Measurements from ENCODE around the gene KIF26B.

The KIF26B gene

DNA sequence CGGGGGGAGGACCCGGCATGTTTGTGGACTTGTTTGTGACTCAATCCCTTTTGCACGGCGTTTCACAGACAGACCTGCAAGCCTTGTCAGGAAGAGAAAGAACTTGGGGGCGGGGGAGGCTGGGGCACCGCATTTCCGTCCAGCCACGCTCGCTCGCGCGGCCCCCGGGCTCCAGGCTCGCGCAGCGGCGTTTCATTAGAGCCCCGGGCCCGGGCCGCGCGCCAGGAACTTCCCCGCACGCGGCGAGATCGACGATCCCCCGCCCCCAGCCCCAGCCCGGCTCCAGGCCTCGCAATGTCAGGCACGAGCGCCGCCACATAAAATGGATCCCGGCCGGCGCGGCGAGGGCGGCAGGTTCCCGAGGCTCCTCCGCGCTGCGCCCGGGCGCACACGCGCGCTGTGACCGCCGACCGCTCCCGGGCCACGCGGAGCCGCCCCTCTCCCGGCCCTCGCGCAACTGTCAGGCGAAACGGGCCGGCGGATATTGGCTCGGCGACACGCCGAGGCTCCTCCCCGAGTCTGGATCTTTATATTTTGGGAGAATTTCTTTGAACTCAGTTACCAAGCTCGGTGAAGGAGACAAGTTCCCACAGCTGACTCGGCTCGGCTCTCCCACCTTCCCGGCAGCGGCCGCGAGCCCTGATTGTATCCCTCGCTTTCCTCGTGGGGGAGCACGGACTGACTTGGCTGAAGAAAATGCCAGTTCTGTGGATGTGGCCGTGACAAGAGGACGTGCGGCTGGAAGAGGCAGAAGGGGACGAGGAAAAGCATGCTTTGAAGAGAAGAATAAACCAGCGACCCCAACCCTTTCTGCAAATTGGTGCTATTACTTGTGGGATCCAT, at the start of gene KIF26B:
KIF26B (plus strand) TSS at position 557 of the 843 bp plus-strand sequence. CDS start 440 bp downstream, outside the sequence.
- Mint-ChIP-seq H3K9me3 (peaks cover 6% of the 10 kb centered on the region), H3K36me3 (no peaks in the 10 kb centered on the region), H3K27ac (peak within 1 kb of the TSS; percentile 16), H3K4me1 (peaks cover 35% of the 10 kb centered on the region), H3K4me3 (peak within 1 kb of the TSS; percentile 78), H3K27me3 (peaks cover 69% of the 10 kb centered on the region)
- no peak for ATAC-seq

DNA sequence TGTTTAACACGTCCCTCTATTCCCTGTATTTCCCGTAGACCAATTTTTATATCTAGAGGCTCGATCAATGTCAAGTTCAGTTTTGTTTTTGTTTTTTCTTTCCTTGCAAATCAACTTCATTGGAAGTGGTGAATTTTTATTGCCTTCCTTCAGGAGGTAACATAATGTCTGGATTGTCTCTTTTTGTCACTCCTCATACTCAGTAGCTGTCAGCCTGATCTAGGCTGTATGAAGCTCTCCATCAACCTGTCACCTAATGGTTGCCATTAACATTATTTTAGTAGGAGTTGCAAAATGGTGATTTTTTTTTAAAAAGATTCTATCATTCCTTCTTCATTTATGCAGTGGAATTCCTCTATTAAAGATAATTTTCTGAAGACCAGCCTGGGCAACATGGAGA, 49.7 kb upstream of the KIF26B start:
- Mint-ChIP-seq H3K27ac (no peak overlapping the region), H3K4me3 (no peak overlapping the region), H3K4me1 (no peaks in the 10 kb centered on the region), H3K9me3 (peaks cover 3% of the 10 kb centered on the region), H3K27me3 (peaks cover 25% of the 10 kb centered on the region), H3K36me3 (no peaks in the 10 kb centered on the region)
- no peak for ATAC-seq

DNA sequence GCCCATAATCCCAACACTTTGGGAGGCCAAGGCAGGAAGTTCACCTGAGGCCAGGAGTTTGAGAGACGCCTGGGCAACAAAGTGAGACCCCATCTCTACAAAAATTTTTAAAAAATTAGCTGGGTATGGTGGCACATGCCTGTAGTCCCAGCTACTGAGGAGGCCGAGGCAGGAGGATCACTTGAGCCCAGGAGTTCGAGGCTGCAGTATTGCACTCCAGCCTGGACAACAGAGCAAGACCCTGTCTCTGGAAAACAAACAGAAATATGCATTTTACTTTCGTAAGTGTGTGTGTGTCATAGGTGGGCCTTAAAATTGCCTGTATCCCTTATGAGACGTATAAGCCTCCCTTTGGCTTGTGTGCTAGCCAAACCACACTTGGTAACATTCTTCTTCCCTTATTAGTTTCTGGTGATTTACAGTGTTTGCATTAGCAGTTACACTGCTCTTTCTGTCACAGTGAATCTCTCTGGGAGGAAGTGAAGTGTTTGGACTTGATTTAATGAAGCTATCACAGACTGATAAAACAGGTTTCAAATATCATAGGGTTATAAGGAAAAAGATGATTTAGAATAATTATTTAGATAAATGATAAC, 48.9 kb upstream of the KIF26B start:
- no peak for ATAC-seq
- no peak overlapping the region for H3K27ac Mint-ChIP-seq
- H3K4me1 Mint-ChIP-seq = no peaks in the 10 kb centered on the region
- H3K27me3 Mint-ChIP-seq = peaks cover 25% of the 10 kb centered on the region
- H3K4me3 Mint-ChIP-seq = no peak overlapping the region
- H3K9me3 Mint-ChIP-seq = peaks cover 3% of the 10 kb centered on the region
- H3K36me3 Mint-ChIP-seq = no peaks in the 10 kb centered on the region

DNA sequence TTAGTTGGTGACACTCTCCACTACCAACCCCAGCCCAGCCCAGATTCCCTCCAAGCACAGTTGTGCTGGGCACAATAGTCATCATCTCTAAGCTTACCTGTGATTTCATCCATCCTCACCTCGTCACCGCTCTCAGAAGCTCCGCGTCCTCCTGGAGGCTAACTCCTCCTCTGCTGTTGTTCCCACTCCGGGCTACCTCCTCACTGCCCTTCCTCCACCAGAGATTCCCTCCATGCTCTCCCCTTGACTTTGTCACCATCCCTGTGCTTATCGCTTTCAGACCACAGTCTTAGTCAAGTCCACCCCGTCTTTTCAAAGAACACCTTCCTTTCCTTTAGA, 47.0 kb upstream of the KIF26B start:
- Mint-ChIP-seq H3K4me1 (no peaks in the 10 kb centered on the region), H3K4me3 (no peak overlapping the region), H3K36me3 (no peaks in the 10 kb centered on the region), H3K27ac (no peak overlapping the region), H3K9me3 (peaks cover 3% of the 10 kb centered on the region), H3K27me3 (peaks cover 25% of the 10 kb centered on the region)
- ATAC-seq = no peak

DNA sequence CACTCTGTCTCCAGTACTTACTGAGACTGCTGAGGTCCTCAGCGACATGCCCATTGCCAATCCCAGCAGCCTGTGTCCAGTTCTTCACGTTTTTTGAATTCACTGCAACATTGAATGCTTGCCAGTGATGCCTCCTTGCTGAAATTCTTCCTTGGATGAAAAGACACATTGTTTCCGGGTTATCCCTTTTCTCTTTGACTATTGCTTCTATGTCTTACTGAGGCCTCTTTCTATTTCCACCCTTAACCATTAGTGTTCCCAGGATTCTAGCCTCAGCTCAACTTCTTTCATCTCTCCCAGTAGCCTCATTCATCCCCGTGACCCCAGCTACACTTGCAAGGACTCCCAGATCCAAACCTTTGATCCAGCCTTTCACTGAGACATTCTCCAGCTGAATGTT, 46.5 kb upstream of the KIF26B start:
- no peak overlapping the region for H3K4me3 Mint-ChIP-seq
- no peak for ATAC-seq
- no peaks in the 10 kb centered on the region for H3K36me3 Mint-ChIP-seq
- no peak overlapping the region for H3K27ac Mint-ChIP-seq
- H3K27me3 Mint-ChIP-seq = peaks cover 25% of the 10 kb centered on the region
- peaks cover 3% of the 10 kb centered on the region for H3K9me3 Mint-ChIP-seq
- H3K4me1 Mint-ChIP-seq = no peaks in the 10 kb centered on the region

DNA sequence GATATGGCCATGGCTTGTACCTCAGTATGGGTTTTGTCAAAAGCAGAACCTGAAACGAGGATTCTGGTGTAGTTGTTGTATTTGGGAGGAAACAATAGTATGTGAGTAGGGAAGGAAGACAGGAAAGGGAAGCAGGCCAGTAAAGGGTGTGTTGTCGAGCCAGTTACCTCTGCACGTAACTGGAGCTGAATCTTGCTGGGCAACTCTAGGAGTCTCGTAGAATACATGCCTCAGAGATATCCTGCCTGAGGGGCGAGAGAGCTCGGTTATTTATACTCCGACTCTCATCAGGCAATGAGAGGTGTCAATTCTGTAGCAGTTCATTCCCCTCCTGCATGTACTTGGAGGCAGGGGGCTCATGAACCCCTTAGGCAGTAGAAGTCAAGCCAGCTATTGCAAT, 45.9 kb upstream of the KIF26B start:
- peaks cover 3% of the 10 kb centered on the region for H3K9me3 Mint-ChIP-seq
- no peak overlapping the region for H3K4me3 Mint-ChIP-seq
- H3K4me1 Mint-ChIP-seq = no peaks in the 10 kb centered on the region
- no peak overlapping the region for H3K27ac Mint-ChIP-seq
- H3K27me3 Mint-ChIP-seq = peaks cover 19% of the 10 kb centered on the region
- H3K36me3 Mint-ChIP-seq = no peaks in the 10 kb centered on the region
- ATAC-seq = no peak

DNA sequence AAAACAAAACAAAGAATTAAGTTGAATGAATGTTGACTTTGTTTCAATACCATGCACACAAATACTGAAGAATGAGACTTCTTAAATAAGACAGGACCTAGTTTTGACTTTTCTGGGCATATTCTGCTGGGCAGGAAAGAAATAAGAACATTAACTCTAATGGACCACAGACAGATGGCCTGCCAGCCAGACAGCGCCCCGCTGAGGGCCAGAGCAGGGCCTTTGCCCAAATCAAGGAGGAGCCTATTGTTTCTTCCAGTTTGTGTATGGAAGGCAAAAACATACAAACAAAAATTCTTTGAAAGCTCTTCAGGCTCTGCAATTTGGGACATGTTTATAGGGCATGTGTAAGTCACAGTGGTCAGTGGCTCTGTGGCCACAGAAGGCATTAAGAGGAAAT, 44.4 kb upstream of the KIF26B start:
- Mint-ChIP-seq H3K4me1 (no peaks in the 10 kb centered on the region), H3K4me3 (no peak overlapping the region), H3K36me3 (no peaks in the 10 kb centered on the region), H3K27me3 (peaks cover 17% of the 10 kb centered on the region), H3K9me3 (no peaks in the 10 kb centered on the region), H3K27ac (no peak overlapping the region)
- no peak for ATAC-seq

DNA sequence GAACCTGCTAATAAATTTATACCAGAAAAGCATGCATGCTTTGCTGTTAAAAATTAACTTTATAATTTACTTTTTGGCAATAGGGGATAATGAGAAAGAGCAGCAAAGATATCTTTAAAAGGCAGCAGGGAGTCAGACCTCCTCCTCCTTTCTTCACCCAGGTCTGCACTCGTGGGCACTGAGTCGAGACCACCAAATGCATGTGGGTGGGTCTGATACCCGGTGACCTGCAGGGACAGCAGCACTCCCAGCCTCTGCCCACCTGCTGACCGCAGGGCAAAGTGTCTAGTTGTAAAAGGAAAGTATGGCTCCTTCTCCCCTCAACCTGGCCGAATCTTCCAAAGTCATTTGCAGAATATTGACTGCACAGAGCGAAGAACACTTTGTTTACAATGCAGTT, 43.7 kb upstream of the KIF26B start:
- no peaks in the 10 kb centered on the region for H3K9me3 Mint-ChIP-seq
- ATAC-seq = no peak
- no peaks in the 10 kb centered on the region for H3K4me1 Mint-ChIP-seq
- H3K27ac Mint-ChIP-seq = no peak overlapping the region
- H3K27me3 Mint-ChIP-seq = peaks cover 17% of the 10 kb centered on the region
- H3K4me3 Mint-ChIP-seq = no peak overlapping the region
- no peaks in the 10 kb centered on the region for H3K36me3 Mint-ChIP-seq

DNA sequence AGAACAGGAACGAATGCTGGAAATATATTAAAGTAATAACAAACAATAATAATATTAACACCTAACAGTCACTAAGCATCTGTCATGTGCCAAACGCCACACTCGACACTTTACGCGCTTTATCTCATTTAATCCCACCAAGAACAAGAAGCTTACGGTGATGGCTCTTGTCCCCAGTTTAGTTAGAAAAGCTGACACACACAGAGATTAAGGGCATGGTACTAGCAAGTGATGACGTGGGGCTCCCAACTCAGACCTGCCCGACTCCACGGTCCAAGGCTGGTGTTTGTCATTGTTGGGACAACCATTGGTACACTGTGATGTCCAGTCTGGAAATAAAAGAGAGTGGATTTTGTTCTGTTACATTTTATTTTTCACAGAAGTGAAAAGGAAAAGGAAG, 41.1 kb upstream of the KIF26B start:
- Mint-ChIP-seq H3K9me3 (no peaks in the 10 kb centered on the region), H3K4me1 (no peaks in the 10 kb centered on the region), H3K4me3 (no peak overlapping the region), H3K36me3 (no peaks in the 10 kb centered on the region), H3K27me3 (peaks cover 4% of the 10 kb centered on the region), H3K27ac (no peak overlapping the region)
- ATAC-seq = no peak

DNA sequence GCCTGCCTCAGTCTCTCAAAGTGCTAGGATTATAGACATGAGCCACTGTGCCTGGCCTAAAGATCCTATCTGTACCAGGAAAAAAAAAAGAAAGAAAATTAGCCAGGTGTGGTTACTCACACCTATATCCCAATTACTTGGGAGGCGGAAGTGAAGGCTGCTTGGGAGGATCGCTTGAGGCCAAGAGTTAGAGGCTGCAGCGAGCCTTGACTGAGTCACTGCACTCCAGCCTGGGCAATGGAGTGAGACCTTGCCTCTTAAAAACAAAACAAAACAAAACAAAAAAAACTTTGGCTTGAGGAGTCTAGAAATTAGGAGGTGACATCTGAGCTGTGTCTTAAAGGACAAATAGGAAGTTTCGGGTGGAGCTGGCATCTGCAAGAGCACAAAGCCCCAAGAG, 38.7 kb upstream of the KIF26B start:
- Mint-ChIP-seq H3K27me3 (no peaks in the 10 kb centered on the region), H3K9me3 (no peaks in the 10 kb centered on the region), H3K4me1 (no peaks in the 10 kb centered on the region), H3K4me3 (no peak overlapping the region), H3K36me3 (no peaks in the 10 kb centered on the region), H3K27ac (no peak overlapping the region)
- ATAC-seq = no peak

DNA sequence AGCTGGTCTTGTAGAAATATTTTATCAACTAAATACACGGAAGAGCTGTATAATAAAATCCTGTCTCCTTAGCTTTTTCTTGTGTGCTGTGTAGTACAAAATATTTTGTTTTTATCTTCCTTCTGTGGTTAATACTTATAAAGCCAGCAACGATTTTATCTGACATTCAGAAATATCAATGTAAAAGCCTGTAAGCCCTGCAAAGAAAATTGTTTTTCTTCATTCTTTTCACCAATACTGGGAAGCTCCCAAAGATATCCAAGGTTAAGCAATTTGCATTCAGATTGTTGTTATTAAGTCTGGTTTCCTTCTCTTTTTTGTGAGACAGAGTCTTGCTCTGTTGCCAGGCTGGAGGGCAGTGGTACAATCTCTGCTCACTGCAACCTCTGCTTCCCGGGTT, 38.0 kb upstream of the KIF26B start:
- Mint-ChIP-seq H3K9me3 (no peaks in the 10 kb centered on the region), H3K27me3 (no peaks in the 10 kb centered on the region), H3K36me3 (no peaks in the 10 kb centered on the region), H3K27ac (no peak overlapping the region), H3K4me3 (no peak overlapping the region), H3K4me1 (no peaks in the 10 kb centered on the region)
- no peak for ATAC-seq

DNA sequence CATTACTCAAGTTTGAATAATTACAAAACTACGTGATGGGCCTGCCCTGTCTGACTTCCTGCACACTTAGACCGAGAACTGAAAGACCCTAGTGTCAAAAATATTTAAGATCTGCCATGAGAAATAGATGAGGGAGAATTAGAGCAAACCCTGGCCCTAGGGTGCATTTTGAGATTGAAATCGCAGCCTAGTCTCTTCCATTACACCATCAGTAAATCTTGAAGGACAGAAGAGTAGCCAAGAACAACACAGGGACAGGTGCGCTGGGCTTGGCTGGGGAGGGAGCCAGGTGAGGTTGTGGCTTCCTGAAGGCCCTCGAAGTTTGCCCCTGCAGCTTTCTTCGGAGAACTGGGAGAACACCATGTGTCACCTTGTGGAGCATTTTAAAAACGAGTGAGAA, 36.7 kb upstream of the KIF26B start:
- H3K9me3 Mint-ChIP-seq = no peaks in the 10 kb centered on the region
- no peaks in the 10 kb centered on the region for H3K27me3 Mint-ChIP-seq
- H3K4me1 Mint-ChIP-seq = no peaks in the 10 kb centered on the region
- ATAC-seq = no peak
- H3K27ac Mint-ChIP-seq = no peak overlapping the region
- no peaks in the 10 kb centered on the region for H3K36me3 Mint-ChIP-seq
- no peak overlapping the region for H3K4me3 Mint-ChIP-seq

DNA sequence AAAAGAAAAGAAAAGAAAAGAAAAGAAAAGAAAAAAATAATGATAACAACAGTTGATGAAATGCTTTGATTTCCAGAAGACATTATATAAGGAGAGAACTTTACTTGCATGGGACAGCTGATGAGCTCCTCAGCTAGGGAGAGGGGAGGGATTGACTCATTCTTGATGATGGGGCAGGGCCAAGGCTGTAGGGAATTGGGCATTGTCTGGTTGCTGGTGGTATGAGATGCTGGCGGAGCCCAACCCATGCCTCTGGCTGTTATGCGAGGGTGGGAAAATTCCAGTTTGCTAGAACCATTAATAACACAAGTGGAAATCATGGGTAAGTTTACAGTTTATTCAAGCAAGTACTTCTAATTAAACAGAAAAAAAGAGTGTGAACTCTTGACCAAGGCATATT, 36.0 kb upstream of the KIF26B start:
- no peak overlapping the region for H3K27ac Mint-ChIP-seq
- H3K4me1 Mint-ChIP-seq = no peaks in the 10 kb centered on the region
- no peaks in the 10 kb centered on the region for H3K36me3 Mint-ChIP-seq
- H3K4me3 Mint-ChIP-seq = no peak overlapping the region
- no peaks in the 10 kb centered on the region for H3K9me3 Mint-ChIP-seq
- ATAC-seq = no peak
- H3K27me3 Mint-ChIP-seq = no peaks in the 10 kb centered on the region

DNA sequence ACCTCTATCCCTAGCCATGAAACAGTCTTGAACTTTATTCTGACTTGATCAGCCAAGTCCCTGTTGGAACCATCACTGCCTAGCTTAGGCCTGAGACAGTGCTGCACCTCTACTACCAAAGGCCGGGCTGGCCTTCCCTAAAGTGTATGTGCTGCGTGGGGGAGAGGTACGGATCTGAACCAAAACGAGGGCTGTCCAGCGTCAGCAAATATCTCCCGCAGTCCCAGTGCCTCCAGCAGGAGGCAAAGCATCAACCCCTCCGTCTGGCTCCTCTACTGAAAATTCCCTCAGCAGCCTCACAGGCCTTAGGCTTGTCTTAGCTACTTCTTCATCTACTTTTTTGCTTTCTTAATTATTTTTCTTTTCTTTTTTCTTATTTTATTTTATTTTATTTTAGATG, 33.3 kb upstream of the KIF26B start:
- H3K9me3 Mint-ChIP-seq = no peaks in the 10 kb centered on the region
- no peaks in the 10 kb centered on the region for H3K36me3 Mint-ChIP-seq
- no peak overlapping the region for H3K27ac Mint-ChIP-seq
- peaks cover 16% of the 10 kb centered on the region for H3K27me3 Mint-ChIP-seq
- ATAC-seq = no peak
- H3K4me3 Mint-ChIP-seq = no peak overlapping the region
- no peaks in the 10 kb centered on the region for H3K4me1 Mint-ChIP-seq

DNA sequence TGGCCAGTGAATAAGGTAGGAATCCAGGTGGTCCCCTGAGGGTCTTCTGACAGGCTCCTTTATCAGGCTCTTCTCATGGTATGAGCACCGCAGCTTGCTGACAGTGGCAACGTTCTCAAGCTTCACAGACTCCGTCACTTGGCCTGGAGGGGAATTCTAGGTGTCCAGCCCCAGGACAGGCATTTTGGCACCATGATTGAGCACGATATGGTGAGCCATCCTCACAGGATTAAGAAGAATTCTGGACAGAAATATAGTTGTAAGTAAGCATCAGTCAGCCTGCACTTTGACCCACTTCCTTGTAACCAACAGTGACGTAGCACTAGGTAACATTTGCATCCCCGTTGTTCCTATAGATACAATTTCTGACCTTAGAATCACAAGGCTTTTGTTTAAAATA, 30.5 kb upstream of the KIF26B start:
- H3K4me1 Mint-ChIP-seq = no peaks in the 10 kb centered on the region
- H3K27me3 Mint-ChIP-seq = peaks cover 43% of the 10 kb centered on the region
- H3K36me3 Mint-ChIP-seq = no peaks in the 10 kb centered on the region
- no peak overlapping the region for H3K4me3 Mint-ChIP-seq
- H3K27ac Mint-ChIP-seq = no peak overlapping the region
- H3K9me3 Mint-ChIP-seq = no peaks in the 10 kb centered on the region
- no peak for ATAC-seq

DNA sequence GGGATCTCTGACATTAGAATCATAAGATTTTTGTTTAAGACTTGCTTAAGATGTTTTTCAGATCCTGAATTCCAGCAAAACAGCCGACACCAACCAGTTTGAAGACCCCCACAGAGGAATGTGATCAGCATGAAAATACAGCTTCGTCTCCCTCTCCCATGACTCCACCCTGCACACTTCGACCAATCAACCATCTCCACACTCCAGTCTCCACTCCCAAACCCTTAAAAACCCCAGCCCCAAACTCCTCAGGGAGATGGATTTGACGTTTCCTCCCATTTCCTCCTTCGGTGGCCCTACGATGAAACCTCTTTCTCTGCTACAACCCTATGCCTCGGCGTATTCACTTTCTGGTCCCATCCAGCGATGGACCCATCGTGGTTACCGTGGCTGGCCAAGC, 30.1 kb upstream of the KIF26B start:
- no peak for ATAC-seq
- peaks cover 47% of the 10 kb centered on the region for H3K27me3 Mint-ChIP-seq
- no peak overlapping the region for H3K27ac Mint-ChIP-seq
- no peaks in the 10 kb centered on the region for H3K4me1 Mint-ChIP-seq
- H3K4me3 Mint-ChIP-seq = no peak overlapping the region
- no peaks in the 10 kb centered on the region for H3K9me3 Mint-ChIP-seq
- no peaks in the 10 kb centered on the region for H3K36me3 Mint-ChIP-seq

All from stimulated activated memory B cell treated with anti-CD40 and anti-IgM and Interleukin-4, amounts not matched to agents 10 μg/mL and 1 μg/mL and 100 μg/mL, for 72 hours (primary cell).